Measurements from ENCODE around the gene OR4K1.

The OR4K1 gene

GRCh38 chr14:19930617-19931016, at the start of gene OR4K1:
TSS of gene OR4K1 (plus strand) at chr14:19930917. CDS start at chr14:19935667, 4,750 bp downstream.
- DNase-seq: no peak
- no peaks in the 10 kb centered on the region for H3K4me1 ChIP-seq
- intact Hi-C loops (cut with DNase I; ENCODE audit: low total_unique reads): no loop called here
- H3K9me3 ChIP-seq: no peaks in the 10 kb centered on the region
- H3K36me3 ChIP-seq: no peaks in the 10 kb centered on the region
- TF ChIP-seq CTCF (IDR thresholded peaks at IDR 0.05): no peak
- H3K4me3 ChIP-seq: no peak within 1 kb of the TSS
- H3K27ac ChIP-seq: no peak within 1 kb of the TSS
- H3K27me3 ChIP-seq: no peaks in the 10 kb centered on the region

- Histone ChIP-seq H3K27me3 (no peaks in the 10 kb centered on the region), H3K27ac (no peak overlapping the region), H3K4me3 (no peak overlapping the region), H3K9me3 (peaks cover 11 to 57% (median 16%) of the 10 kb centered on the region in 3 donors), H3K36me3 (no peaks in the 10 kb centered on the region), H3K4me1 (no peaks in the 10 kb centered on the region)
- intact Hi-C loops (cut with DNase I; ENCODE audit: low total_unique reads): no loop called here
- no peak for TF ChIP-seq CTCF (IDR thresholded peaks at IDR 0.05)
- DNase-seq: no peak
Observed at GRCh38 chr14:19895282-19895681, 35.4 kb upstream of the OR4K1 start.

- Histone ChIP-seq H3K4me1 (no peaks in the 10 kb centered on the region), H3K9me3 (peaks cover 0 to 20% (median 0%) of the 10 kb centered on the region in 3 donors), H3K27me3 (no peaks in the 10 kb centered on the region), H3K36me3 (no peaks in the 10 kb centered on the region), H3K4me3 (no peak overlapping the region), H3K27ac (no peak overlapping the region)
- no peak for DNase-seq
- intact Hi-C loops (cut with DNase I; ENCODE audit: low total_unique reads): no loop called here
- TF ChIP-seq CTCF (IDR thresholded peaks at IDR 0.05): no peak
Observed at GRCh38 chr14:19900999-19901398, 29.7 kb upstream of the OR4K1 start.

DNA sequence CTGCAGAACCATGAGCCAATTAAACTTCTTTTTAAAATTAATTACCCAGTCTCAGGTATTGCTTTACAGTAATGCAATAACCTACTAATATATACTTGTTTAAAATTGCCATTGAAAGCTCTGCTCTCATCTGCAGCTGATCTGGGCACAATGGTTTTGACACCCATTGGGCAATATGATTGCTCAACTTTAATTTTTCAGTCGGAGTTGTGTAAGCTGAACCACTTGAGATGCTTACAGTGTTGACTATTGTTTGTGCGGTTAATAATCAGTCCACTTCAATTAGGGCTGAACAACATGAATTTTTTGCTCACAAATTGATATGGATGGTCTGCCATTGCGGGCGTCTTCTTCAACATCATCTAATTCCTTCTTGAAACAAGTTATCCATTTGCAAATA, 28.3 kb upstream of the OR4K1 start:
- Histone ChIP-seq H3K9me3 (peaks cover 0 to 9% (median 0%) of the 10 kb centered on the region in 3 donors), H3K4me3 (no peak overlapping the region), H3K4me1 (no peaks in the 10 kb centered on the region), H3K36me3 (no peaks in the 10 kb centered on the region), H3K27me3 (no peaks in the 10 kb centered on the region), H3K27ac (no peak overlapping the region)
- no peak for TF ChIP-seq CTCF (IDR thresholded peaks at IDR 0.05)
- DNase-seq: no peak
- intact Hi-C loops (cut with DNase I; ENCODE audit: low total_unique reads): no loop called here

DNA sequence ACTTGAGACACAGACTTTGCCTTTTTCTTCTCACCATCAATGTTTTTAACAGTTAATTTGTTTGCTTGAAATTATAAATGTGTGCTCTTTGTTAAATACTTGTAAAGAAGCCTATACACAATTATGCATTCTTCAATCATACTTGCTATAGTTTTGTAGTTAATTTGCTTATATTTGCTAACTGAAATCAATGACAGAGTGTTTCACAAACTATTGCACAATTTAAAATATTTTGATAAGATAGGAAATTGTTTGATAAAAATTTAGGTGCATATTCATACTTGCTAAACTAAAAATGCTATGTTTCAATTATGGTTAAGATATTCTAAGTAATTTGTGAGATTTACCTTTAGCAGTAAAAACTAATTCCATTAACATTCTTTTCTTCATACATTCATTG, 24.1 kb upstream of the OR4K1 start:
- H3K27me3 ChIP-seq: no peaks in the 10 kb centered on the region
- peaks cover 0 to 4% (median 0%) of the 10 kb centered on the region in 3 donors for H3K9me3 ChIP-seq
- no peak overlapping the region for H3K4me3 ChIP-seq
- no peak for DNase-seq
- H3K27ac ChIP-seq: no peak overlapping the region
- H3K4me1 ChIP-seq: no peaks in the 10 kb centered on the region
- TF ChIP-seq CTCF (IDR thresholded peaks at IDR 0.05): no peak
- intact Hi-C loops (cut with DNase I; ENCODE audit: low total_unique reads): no loop called here
- no peaks in the 10 kb centered on the region for H3K36me3 ChIP-seq

DNA sequence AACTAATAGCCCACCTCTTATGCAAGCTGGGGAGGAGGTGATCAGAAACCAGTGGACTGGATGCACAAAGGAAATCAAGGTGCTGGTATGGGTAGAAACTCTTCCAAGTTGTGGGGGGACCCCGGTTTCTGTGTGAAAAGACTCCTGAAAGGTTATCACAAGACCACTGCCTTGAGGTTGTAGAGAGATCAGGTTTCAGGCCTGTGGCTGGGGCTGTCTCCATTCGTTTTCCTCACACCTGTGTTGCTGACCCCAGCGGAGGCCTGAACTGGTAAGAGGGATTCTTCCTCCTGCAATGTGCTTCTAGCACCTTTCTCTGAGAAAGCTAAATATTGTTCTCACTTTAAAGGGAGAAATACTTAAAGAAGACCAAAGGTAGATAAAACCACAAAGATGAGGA, 19.6 kb upstream of the OR4K1 start:
- no peak for TF ChIP-seq CTCF (IDR thresholded peaks at IDR 0.05)
- no peak overlapping the region for H3K27ac ChIP-seq
- no peaks in the 10 kb centered on the region for H3K27me3 ChIP-seq
- no peak overlapping the region for H3K4me3 ChIP-seq
- intact Hi-C loops (cut with DNase I; ENCODE audit: low total_unique reads): no loop called here
- peaks cover 0 to 4% (median 0%) of the 10 kb centered on the region in 3 donors for H3K9me3 ChIP-seq
- H3K36me3 ChIP-seq: no peaks in the 10 kb centered on the region
- H3K4me1 ChIP-seq: no peaks in the 10 kb centered on the region
- DNase-seq: no peak
